Urinary bladder (tissue), 4 donors: ENCODE results near the gene APBA2. TPM values are rescaled to one million over a fixed set of nuclear protein-coding genes. Genes with fewer than 3 reads are reported as not detected.
"Not testable (repeated sequence)": the region's sequence is repeated elsewhere in the genome, so short reads cannot be mapped to it uniquely, and the experiment has no call there.

Experiments
- DNase-seq: peaks from one replicate; pipeline ENCODE4 v3.0.0-alpha.2; 2015; ENCODE audit errors: extremely low spot score
- H3K27ac ChIP-seq: one replicate; pipeline ENCODE4 v1.5.1; 2013; ENCODE audit warnings: low read depth, mild to moderate bottlenecking, moderate library complexity
- H3K36me3 ChIP-seq: one replicate; pipeline ENCODE4 v1.6.1; 2013; ENCODE audit warnings: mild to moderate bottlenecking, moderate library complexity; ENCODE audit not compliant: insufficient read depth
- H3K4me1 ChIP-seq: one replicate; pipeline ENCODE4 v1.6.1; 2013; ENCODE audit warnings: mild to moderate bottlenecking, moderate library complexity; ENCODE audit not compliant: insufficient read depth
- H3K4me3 ChIP-seq: one replicate; pipeline ENCODE4 v1.5.1; 2013; ENCODE audit warnings: low read depth, low read length
- WGBS: extraction: QIAGEN DNeasy Blood & Tissue Kit; methylation state at CpG from one replicate; pipeline ENCODE4 v1.1.7; 2013; 5-methylcytosine and 5-hydroxymethylcytosine counted together
- polyA plus RNA-seq: library from polyadenylated mRNA; stranded (reverse); fragments of 200-250 nt; gene quantifications from one replicate; pipeline ENCODE4 v1.2.3, GENCODE V29; 2013
- total RNA-seq: library from RNA; depleted of rRNA; stranded (reverse); fragments of >200 nt; gene quantifications from one replicate; pipeline ENCODE4 v1.2.3, GENCODE V29; 2014
- donor health status: healthy with polysubstance abuse.
- donor health status: healthy.

Gene APBA2
- total and polyA plus RNA-seq, 2 donors: 4.2 to 12.8 TPM

DNA sequence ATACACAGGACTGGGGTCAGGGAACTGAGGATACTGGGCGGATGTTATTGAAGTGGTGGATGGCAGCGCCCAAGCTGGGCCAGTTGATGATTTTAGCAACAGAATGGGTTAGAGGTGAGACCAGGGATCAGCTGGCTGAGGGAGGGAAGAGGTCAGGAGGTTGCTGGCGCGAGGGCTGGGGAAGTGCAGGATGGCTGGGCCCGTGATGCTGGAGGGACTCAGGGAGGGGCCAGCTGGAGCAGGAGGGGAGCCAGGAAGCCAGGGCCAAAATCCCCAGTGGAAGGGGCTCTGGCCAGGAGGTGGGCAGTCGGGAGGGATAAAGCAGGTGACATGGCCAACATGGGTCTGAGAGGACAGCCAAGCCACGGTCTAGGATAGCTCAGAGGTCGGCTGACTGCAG, 205.9 kb downstream of the APBA2 start:
- Histone ChIP-seq H3K36me3 (no peaks in the 10 kb centered on the region), H3K27ac (no peak overlapping the region), H3K4me3 (no peak overlapping the region), H3K4me1 (no peaks in the 10 kb centered on the region)
- 83% methylated on average over 8 of the region's 8 CpGs for WGBS
- DNase-seq: no peak

DNA sequence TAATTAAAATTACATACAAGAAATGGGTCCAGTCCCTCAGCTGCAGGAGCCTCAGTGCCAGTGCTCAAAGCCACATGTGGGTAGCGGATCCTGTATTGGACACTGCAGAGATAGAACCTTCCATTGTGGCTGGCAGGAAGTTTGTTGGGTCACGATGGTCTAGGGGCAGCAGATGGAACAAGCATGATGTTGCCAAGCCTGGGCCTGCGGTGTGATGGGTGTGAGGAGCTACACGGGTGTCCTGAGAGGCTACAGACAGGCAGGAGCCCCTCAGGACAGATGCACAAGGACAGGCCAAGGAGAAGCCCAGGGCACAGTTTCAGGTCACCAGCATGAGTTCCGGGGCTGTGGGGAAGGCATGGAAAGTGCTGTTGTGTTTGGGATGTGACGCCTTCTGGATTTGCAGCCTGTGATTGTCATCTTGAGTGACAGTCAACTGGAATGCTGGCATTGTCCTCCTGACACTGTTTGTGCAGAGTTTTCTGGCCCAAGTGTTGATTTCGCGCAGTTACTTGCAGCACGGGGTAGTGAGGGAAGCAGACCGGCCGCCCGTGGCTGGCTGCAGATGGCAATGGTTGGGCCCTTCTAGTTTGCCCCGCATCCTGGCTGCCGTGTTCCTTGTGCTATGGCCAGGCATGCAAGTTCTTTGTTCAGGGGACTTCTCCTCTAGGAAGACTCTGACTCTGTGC, 206.7 kb downstream of the APBA2 start:
- no peaks in the 10 kb centered on the region for H3K36me3 ChIP-seq
- no peak for DNase-seq
- no peak overlapping the region for H3K27ac ChIP-seq
- no peak overlapping the region for H3K4me3 ChIP-seq
- WGBS: 91% methylated on average over 14 of the region's 14 CpGs
- H3K4me1 ChIP-seq: no peaks in the 10 kb centered on the region

DNA sequence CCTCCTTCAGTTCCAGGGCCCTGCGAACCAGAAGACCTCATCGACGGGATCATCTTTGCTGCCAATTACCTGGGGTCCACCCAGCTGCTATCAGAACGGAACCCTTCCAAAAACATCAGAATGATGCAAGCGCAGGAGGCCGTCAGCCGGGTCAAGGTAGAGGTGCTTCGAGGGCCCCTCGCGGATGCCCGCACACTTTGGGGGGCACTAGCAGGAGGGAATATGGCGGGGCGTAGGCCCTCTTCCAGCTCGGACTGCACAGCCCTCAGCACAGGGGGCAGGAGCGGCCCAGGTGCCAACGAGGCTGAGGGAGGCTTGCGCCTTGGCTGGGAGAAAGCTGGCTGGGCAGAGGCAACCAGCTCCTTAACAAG, 207.3 kb downstream of the APBA2 start:
- no peak overlapping the region for H3K27ac ChIP-seq
- H3K4me1 ChIP-seq: no peaks in the 10 kb centered on the region
- WGBS: 94% methylated on average over 17 of the region's 17 CpGs
- H3K36me3 ChIP-seq: no peaks in the 10 kb centered on the region
- no peak overlapping the region for H3K4me3 ChIP-seq
- DNase-seq: no peak

DNA sequence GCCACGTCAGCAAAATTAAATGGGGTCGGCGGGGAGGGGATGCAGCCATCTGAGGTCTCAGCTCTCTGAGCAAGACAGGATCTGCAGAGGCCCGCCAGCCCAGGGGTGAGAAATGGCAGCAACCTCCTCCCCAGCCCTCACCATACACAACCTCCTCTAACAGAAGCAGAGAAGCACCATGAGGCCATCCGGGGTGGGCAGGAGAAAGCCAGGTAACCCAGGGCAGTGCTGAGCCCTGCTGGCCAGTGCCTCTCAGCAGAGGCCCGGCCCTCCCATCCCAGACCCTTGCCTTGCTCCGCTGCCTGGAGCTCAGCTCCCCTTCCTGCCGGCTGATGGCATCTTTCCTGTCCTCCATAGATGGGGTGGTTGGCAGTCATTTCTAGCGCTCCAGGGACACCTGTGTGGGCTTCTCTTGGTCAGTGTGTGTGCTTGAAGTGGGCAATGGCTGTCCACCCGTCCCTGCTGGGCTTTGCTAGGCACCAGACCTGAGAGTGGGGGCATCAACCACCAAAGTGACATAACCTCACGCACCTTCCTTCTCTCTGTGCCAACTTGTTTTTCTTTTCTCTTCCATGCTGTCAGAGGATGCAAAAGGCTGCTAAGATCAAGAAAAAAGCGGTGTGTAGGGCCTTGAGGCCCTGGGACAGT, 208.0 kb downstream of the APBA2 start:
- DNase-seq: no peak
- no peaks in the 10 kb centered on the region for H3K4me1 ChIP-seq
- H3K27ac ChIP-seq: no peak overlapping the region
- H3K36me3 ChIP-seq: no peaks in the 10 kb centered on the region
- 86% methylated on average over 12 of the region's 12 CpGs for WGBS
- no peak overlapping the region for H3K4me3 ChIP-seq

DNA sequence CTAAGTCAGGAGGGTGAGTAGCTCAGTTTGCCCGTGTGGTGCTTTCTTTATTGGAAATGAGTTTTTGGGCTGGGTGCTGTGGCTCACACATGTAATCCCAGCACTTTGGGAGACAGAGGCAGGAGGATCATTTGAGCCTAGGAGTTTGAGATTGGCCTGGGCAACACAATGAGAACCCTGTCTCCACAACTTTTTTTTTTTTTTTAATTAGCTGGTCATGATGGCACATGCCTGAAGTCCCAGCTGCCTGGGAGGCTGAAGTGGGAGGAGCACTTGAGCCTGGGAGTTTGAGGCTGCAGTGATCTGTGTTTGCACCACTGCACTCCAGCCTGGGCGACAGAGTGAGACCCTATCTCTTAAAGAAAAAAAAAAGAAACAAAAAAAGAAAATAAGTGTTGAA, 208.9 kb downstream of the APBA2 start:
- no peak overlapping the region for H3K4me3 ChIP-seq
- no peak overlapping the region for H3K27ac ChIP-seq
- H3K36me3 ChIP-seq: no peaks in the 10 kb centered on the region
- DNase-seq: no peak
- WGBS: 85% methylated on average over 2 of the region's 2 CpGs
- H3K4me1 ChIP-seq: no peaks in the 10 kb centered on the region

DNA sequence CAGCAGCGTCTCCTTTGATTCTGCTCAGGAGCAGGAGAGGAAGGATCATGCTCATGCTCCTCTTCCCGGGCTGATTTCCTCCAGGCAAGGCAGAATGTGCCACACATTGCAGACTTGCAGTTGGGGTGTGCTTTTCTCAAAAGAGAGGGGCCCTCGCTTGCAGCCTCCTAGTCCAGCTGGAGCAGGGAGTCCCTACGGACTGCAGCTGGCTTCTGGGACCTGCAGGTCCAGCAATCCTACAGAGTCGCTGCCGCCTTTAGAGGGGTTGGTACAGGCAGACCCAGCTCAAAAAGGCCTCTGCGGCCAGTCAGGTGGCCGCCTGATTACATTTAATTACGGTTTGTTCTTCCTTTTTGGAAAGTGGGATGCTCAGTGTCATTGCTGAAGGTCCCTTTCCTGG, 210.0 kb downstream of the APBA2 start:
- no peaks in the 10 kb centered on the region for H3K4me1 ChIP-seq
- no peaks in the 10 kb centered on the region for H3K36me3 ChIP-seq
- no peak overlapping the region for H3K4me3 ChIP-seq
- H3K27ac ChIP-seq: no peak overlapping the region
- DNase-seq: no peak
- WGBS: 95% methylated on average over 9 of the region's 9 CpGs

DNA sequence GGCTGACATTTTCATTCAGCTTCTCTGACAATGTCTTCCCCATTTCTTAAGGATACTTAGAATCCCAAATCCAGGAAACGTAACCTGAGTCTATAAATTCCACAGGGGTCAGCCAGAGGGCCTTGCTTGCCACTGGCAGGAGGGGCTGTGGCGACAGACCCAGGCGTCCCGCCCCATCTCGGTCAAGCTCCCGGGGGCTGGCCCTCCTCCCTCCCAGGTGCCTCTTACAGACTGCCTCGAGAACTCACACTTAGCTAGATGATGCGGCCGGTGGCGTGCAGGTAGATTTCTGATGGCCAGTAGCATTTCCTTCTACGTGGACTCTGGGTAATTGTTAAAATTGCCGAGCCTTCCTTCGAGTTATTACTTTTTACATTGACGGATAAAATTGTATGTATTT, 211.4 kb downstream of the APBA2 start:
- DNase-seq: no peak
- no peaks in the 10 kb centered on the region for H3K4me1 ChIP-seq
- no peak overlapping the region for H3K4me3 ChIP-seq
- no peak overlapping the region for H3K27ac ChIP-seq
- H3K36me3 ChIP-seq: no peaks in the 10 kb centered on the region
- 85% methylated on average over 14 of the region's 14 CpGs for WGBS

DNA sequence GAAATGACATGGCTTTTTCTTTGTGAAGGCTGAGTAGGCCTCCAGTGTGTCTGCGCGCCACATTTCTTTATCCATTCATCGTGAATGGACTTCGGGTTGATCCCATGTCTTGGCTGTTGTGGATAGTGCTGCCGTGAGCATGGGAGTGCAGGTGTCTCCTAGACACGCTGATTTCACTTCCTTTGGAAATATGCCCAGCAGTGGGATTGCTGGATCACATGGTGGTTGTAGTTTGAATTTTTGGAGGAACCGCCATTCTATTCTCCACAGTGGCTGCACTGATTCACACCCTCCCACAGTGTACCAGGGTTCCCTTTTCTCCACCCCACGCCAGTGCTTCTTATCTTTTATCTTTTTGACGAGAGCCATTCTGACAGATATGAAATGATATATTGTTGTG, 212.2 kb downstream of the APBA2 start:
- Histone ChIP-seq H3K27ac (no peak overlapping the region), H3K4me1 (no peaks in the 10 kb centered on the region), H3K4me3 (no peak overlapping the region), H3K36me3 (no peaks in the 10 kb centered on the region)
- DNase-seq: no peak
- 78% methylated on average over 9 of the region's 9 CpGs for WGBS

DNA sequence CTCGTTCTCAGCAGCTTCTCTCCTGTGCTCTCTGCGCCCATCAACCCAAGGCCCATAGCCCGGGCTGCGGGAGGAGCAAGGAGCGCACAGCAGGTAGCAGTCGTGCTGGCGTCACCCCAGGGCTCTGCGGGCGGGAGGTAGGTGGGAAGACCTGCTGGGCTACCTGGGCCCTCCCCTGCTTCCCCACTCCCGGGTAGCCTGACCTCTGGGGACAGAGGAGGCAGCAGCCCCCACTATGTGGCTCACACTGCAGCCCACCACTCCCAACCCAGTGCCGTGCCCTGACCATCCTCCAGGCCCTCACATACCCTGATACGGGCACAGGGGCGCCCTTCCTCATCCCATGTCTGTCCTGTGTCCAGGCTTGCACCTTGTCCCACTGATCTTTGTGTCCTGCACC, 212.9 kb downstream of the APBA2 start:
- Histone ChIP-seq H3K4me1 (no peaks in the 10 kb centered on the region), H3K27ac (no peak overlapping the region), H3K4me3 (no peak overlapping the region), H3K36me3 (no peaks in the 10 kb centered on the region)
- DNase-seq: no peak
- WGBS: 95% methylated on average over 13 of the region's 13 CpGs

DNA sequence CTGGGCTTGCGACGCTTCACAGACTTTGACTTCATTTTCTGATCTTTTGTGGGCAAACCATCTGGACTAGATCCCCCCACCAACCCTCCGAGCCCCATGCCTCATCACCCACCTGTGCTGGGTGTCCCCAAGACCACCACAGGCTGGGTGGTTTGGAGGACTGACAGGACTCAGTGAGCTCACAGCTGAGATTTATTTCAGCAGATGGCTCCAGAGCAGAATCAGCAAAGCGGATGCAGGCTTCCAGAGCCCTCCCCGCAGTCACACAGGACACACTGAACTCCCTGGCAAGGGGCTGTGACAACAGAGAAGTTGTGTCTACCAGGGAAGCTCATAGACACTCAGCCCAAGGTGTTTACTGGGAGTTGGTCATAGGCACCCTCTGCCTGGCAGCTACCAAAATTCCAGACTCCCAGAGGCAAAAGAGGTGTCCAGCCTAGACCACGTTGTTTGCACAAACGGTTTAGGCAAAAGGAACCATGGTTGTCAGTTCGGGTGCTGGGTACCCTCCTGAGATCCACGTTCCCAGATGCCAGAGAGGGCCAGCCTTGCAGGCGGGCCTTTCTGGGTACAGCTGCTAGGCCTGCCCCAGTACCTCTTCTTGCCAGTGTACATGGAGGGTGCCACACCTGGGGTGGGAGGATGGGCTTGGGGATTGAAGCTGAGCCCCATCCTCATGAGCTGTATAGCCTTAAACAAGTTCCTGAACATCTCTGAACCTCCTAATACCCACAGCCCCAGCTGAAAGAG, 213.5 kb downstream of the APBA2 start:
- H3K4me3 ChIP-seq: no peak overlapping the region
- H3K36me3 ChIP-seq: no peaks in the 10 kb centered on the region
- H3K4me1 ChIP-seq: no peaks in the 10 kb centered on the region
- H3K27ac ChIP-seq: no peak overlapping the region
- DNase-seq: no peak
- WGBS: 96% methylated on average over 10 of the region's 10 CpGs

DNA sequence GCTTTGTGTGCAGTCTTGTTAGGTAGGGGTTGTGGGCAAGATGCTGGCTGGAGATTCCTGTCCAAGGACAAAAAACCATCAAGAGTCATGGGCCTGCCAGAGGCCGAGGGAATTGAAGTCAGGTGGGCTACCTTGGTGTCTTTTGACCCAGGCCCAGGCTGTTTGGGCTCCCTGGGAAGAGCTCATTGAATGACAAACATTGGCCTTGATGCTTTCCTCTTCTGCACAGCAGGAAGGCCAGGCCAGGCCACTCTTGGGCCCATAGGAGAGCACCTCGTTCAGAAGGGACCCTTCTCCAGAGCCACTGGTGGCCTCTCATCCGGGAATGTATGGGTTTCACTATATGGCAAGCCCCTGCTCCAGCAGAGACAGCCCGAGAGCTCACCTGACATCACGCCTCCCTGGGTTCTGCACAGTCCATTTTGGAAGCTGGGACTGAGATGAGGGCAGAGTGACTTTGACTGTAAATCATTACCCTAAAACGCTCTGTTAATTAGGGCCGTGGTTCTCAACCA, 214.8 kb downstream of the APBA2 start:
- WGBS: 85% methylated on average over 7 of the region's 7 CpGs
- DNase-seq: no peak

DNA sequence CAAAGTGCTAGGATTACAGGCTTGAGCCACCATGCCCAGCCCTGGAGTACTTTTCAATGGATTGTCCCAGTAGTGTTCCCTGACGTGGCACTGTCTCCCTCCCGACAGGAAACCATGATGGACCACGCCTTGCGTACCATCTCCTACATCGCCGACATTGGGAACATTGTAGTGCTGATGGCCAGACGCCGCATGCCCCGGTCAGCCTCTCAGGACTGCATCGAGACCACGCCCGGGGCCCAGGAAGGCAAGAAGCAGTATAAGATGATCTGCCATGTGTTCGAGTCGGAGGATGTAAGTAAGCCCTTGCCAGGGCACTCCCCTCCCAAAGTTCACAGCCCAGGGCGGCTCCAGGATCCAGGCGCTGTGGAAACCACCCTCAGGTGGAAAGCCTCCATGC, 215.7 kb downstream of the APBA2 start:
- no peak for DNase-seq
- Histone ChIP-seq H3K4me1 (no peaks in the 10 kb centered on the region), H3K4me3 (no peak overlapping the region), H3K27ac (no peak overlapping the region), H3K36me3 (no peaks in the 10 kb centered on the region)
- WGBS: 95% methylated on average over 16 of the region's 16 CpGs

More for the DNA sequence above, 214.8 kb downstream of the APBA2 start:
- no peaks in the 10 kb centered on the region for H3K36me3 ChIP-seq
- H3K27ac ChIP-seq: no peak overlapping the region
- no peaks in the 10 kb centered on the region for H3K4me1 ChIP-seq
- no peak overlapping the region for H3K4me3 ChIP-seq

DNA sequence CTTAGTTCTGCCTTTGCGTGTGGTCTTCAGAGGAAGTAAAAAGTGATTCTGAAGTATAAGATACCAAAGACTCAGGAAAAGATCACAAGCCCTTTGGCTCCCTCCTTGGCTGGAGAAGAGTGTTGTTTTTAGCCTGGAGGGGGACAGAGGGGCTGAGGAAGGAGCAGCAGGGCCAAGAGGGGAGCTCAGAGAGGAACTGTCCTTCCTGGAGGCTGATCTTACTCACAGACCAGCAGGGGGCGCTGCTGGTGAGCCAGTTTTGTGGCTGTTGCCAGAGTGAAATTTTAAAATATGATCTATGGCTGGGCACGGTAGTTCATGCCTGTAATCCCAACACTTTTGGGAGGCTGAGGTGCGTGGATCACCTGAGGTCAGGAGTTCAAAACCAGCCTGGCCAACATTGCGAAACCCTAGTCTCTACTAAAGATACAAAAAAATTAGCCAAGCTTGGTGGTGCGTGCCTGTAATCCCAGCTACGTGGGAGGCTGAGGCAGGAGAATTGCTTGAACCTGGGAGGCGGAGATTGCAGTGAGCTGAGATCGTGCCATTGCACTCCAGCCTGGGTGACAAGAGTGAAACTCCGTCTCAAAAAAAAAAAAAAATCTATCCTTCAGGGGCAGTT, 216.5 kb downstream of the APBA2 start:
- H3K36me3 ChIP-seq, DNase-seq, H3K27ac ChIP-seq, H3K4me3 ChIP-seq, H3K4me1 ChIP-seq: not testable (repeated sequence)
- WGBS: 83% methylated on average over 10 of the region's 10 CpGs
